Astrocyte (in vitro differentiated cells and primary cell): ENCODE results near the gene STXBP1. TPM values are rescaled to one million over a fixed set of nuclear protein-coding genes. Genes with fewer than 3 reads are reported as not detected.
A peak's percentile ranks its signal among the peaks of the same experiment; 100 is the strongest.

ENCODE experiments used
- DNase-seq: peaks from one replicate; pipeline ENCODE4 v3.0.0-alpha.2; 2010; ENCODE audit warnings: low read depth
- FAIRE-seq: peaks from 2 replicates; lab custom pipeline; 2011; peaks lifted over from hg19 to GRCh38; lab: Jason Lieb, UNC
- H2AFZ ChIP-seq: 2 replicates; pipeline ENCODE4 v1.6.0; 2012; ENCODE audit warnings: low read depth, low read length, inconsistent platforms
- H3K27ac ChIP-seq: 2 replicates; pipeline ENCODE4 v1.5.1; 2011; ENCODE audit warnings: low read depth, low read length, inconsistent platforms
- H3K27me3 ChIP-seq: 2 replicates; pipeline ENCODE4 v1.6.0; 2011; ENCODE audit warnings: low read length, inconsistent platforms; ENCODE audit not compliant: insufficient read depth
- H3K36me3 ChIP-seq: 2 replicates; pipeline ENCODE4 v1.5.1; 2011; ENCODE audit warnings: low read length, inconsistent platforms; ENCODE audit not compliant: insufficient read depth
- H3K4me1 ChIP-seq: 2 replicates; pipeline ENCODE4 v1.5.1; 2011; ENCODE audit warnings: low read length, inconsistent platforms; ENCODE audit not compliant: insufficient read depth
- H3K4me2 ChIP-seq: 2 replicates; pipeline ENCODE4 v1.6.0; 2012; ENCODE audit warnings: low read length, inconsistent platforms
- H3K4me3 ChIP-seq: 2 replicates; pipeline ENCODE4 v1.5.1; 2011; ENCODE audit warnings: low read depth, mild to moderate bottlenecking, low read length, inconsistent platforms; ENCODE audit not compliant: insufficient read depth
- H3K79me2 ChIP-seq: 2 replicates; pipeline ENCODE4 v1.6.0; 2012; ENCODE audit warnings: mild to moderate bottlenecking, low read length, inconsistent platforms; ENCODE audit not compliant: insufficient read depth
- H3K9ac ChIP-seq: 2 replicates; pipeline ENCODE4 v1.6.0; 2012; ENCODE audit warnings: mild to moderate bottlenecking, low read length, inconsistent platforms
- H3K9me3 ChIP-seq: 2 replicates; pipeline ENCODE4 v1.5.1; 2012; ENCODE audit warnings: low read depth, mild to moderate bottlenecking, low read length, inconsistent platforms; ENCODE audit not compliant: insufficient read depth
- H4K20me1 ChIP-seq: 2 replicates; pipeline ENCODE4 v1.6.0; 2012; ENCODE audit warnings: low read length, inconsistent platforms; ENCODE audit not compliant: insufficient read depth
- H3K27ac Mint-ChIP-seq: one replicate; pipeline ENCODE4 v1.8.0; 2021; ENCODE audit warnings: mild to moderate bottlenecking, mixed read lengths; ENCODE audit not compliant: unreplicated experiment
- H3K27me3 Mint-ChIP-seq: one replicate; pipeline ENCODE4 v1.8.0; 2021; ENCODE audit warnings: low read depth, mixed read lengths; ENCODE audit not compliant: unreplicated experiment
- H3K36me3 Mint-ChIP-seq: one replicate; pipeline ENCODE4 v1.8.0; 2021; ENCODE audit warnings: low read depth, mixed read lengths; ENCODE audit not compliant: unreplicated experiment
- H3K4me1 Mint-ChIP-seq: one replicate; pipeline ENCODE4 v1.8.0; 2021; ENCODE audit warnings: low read depth, mixed read lengths; ENCODE audit not compliant: unreplicated experiment
- H3K4me3 Mint-ChIP-seq: one replicate; pipeline ENCODE4 v1.8.0; 2021; ENCODE audit warnings: mild to moderate bottlenecking, moderate library complexity, mixed read lengths; ENCODE audit not compliant: unreplicated experiment
- H3K9me3 Mint-ChIP-seq: one replicate; pipeline ENCODE4 v1.8.0; 2021; ENCODE audit warnings: mild to moderate bottlenecking, mixed read lengths; ENCODE audit not compliant: unreplicated experiment
- CTCF ChIP-seq: IDR thresholded peaks from 2 replicates; pipeline ENCODE4 v1.5.1; 2011; ENCODE audit warnings: low read depth, mild to moderate bottlenecking, inconsistent platforms, low read length, moderate library complexity; ENCODE audit not compliant: insufficient read depth
- EZH2 ChIP-seq: IDR thresholded peaks from 2 replicates; pipeline ENCODE4 v1.6.1; 2012; ENCODE audit warnings: mild to moderate bottlenecking, low read length, inconsistent platforms; ENCODE audit not compliant: insufficient read depth
- total RNA-seq: library from RNA; stranded (reverse); gene quantifications from 2 replicates; pipeline ENCODE4 v1.2.1, GENCODE V29; 2021

STXBP1 gene
- total RNA-seq, 1 donor from 2014 or later = 39.6 TPM

- Mint-ChIP-seq H3K27ac (no peak overlapping the region), H3K36me3 (no peaks in the 10 kb centered on the region), H3K9me3 (no peaks in the 10 kb centered on the region), H3K27me3 (peaks cover 8% of the 10 kb centered on the region), H3K4me1 (no peaks in the 10 kb centered on the region), H3K4me3 (no peak overlapping the region)
- H3K4me3 ChIP-seq = no peak overlapping the region
- FAIRE-seq (no peak), DNase-seq (no peak)
- no peak overlapping the region for H3K9ac ChIP-seq
- TF ChIP-seq CTCF (no peak), EZH2 (no peak)
- H3K27me3 ChIP-seq = no peaks in the 10 kb centered on the region
- H4K20me1 ChIP-seq = peaks cover 3% of the 10 kb centered on the region
- peaks cover 21% of the 10 kb centered on the region for H3K4me1 ChIP-seq
- no peaks in the 10 kb centered on the region for H3K36me3 ChIP-seq
- H3K27ac ChIP-seq = no peak overlapping the region
- H3K79me2 ChIP-seq = no peaks in the 10 kb centered on the region
- no peak overlapping the region for H2AFZ ChIP-seq
- no peak overlapping the region for H3K4me2 ChIP-seq
- H3K9me3 ChIP-seq = no peaks in the 10 kb centered on the region
These were observed 110.1 kb downstream of the STXBP1 start for GRCh38 chr9:127722055-127722745.

- Histone ChIP-seq H3K4me3 (no peak overlapping the region), H3K36me3 (no peaks in the 10 kb centered on the region), H3K79me2 (no peaks in the 10 kb centered on the region), H3K27ac (no peak overlapping the region), H3K9ac (no peak overlapping the region), H2AFZ (no peak overlapping the region), H3K27me3 (no peaks in the 10 kb centered on the region), H4K20me1 (peaks cover 3% of the 10 kb centered on the region), H3K4me1 (peaks cover 21% of the 10 kb centered on the region), H3K9me3 (no peaks in the 10 kb centered on the region), H3K4me2 (peak overlapping the region; percentile 29)
- Mint-ChIP-seq H3K9me3 (no peaks in the 10 kb centered on the region), H3K27me3 (peaks cover 9% of the 10 kb centered on the region), H3K27ac (no peak overlapping the region), H3K4me3 (no peak overlapping the region), H3K36me3 (no peaks in the 10 kb centered on the region), H3K4me1 (no peaks in the 10 kb centered on the region)
- TF ChIP-seq CTCF (no peak), EZH2 (no peak)
- FAIRE-seq (no peak), DNase-seq (no peak)
These were observed 110.9 kb downstream of the STXBP1 start for GRCh38 chr9:127723013-127723412.

GRCh38 chr9:127723444-127723843 lies 111.4 kb downstream of the STXBP1 start:
- Histone ChIP-seq H4K20me1 (peaks cover 3% of the 10 kb centered on the region), H3K4me3 (no peak overlapping the region), H3K36me3 (no peaks in the 10 kb centered on the region), H3K27me3 (no peaks in the 10 kb centered on the region), H3K4me2 (peak overlapping the region; percentile 29), H2AFZ (no peak overlapping the region), H3K9ac (no peak overlapping the region), H3K9me3 (no peaks in the 10 kb centered on the region), H3K4me1 (peaks cover 21% of the 10 kb centered on the region), H3K79me2 (no peaks in the 10 kb centered on the region), H3K27ac (no peak overlapping the region)
- Mint-ChIP-seq H3K4me3 (no peak overlapping the region), H3K9me3 (no peaks in the 10 kb centered on the region), H3K4me1 (no peaks in the 10 kb centered on the region), H3K27ac (no peak overlapping the region), H3K27me3 (peaks cover 12% of the 10 kb centered on the region), H3K36me3 (no peaks in the 10 kb centered on the region)
- FAIRE-seq = peak; percentile 88
- TF ChIP-seq CTCF = no peak
- TF ChIP-seq EZH2 = no peak
- DNase-seq = peak; percentile 78
